GM12878 (cell line): ENCODE data around the gene IGF2R.

Experiments
- HCFC1 ChIP-seq: fragments of 150-350 bp; IDR thresholded peaks from 2 replicates; pipeline ENCODE4 v1.6.1; 2014; ENCODE audit warnings: low read length
- POLR2A ChIP-seq: IDR thresholded peaks from 2 replicates; pipeline ENCODE4 v1.6.1; 2011; ENCODE audit warnings: low read depth, mild to moderate bottlenecking, low read length
- TAF1 ChIP-seq: IDR thresholded peaks from 2 replicates; pipeline ENCODE4 v1.6.1; 2011; ENCODE audit warnings: mild to moderate bottlenecking, low read depth, low read length, borderline replicate concordance
- YY1 ChIP-seq: IDR thresholded peaks from 2 replicates; pipeline ENCODE4 v1.6.1; 2011; ENCODE audit warnings: low read depth, mild to moderate bottlenecking, low read length
- TF ChIP-seq, protein P1 (sequence below), 3 experiments: IDR thresholded peaks in 2 of 3; conservative IDR thresholded peaks in 1 of 3; 2 replicates each; pipeline ENCODE4 v1.5.1; 2011; ENCODE audit warnings: low read depth in 3 of 3, low read length in 3 of 3, mild to moderate bottlenecking in 3 of 3, control low read depth in 2 of 3, moderate library complexity in 2 of 3, inconsistent platforms in 1 of 3, mixed read lengths in 1 of 3; ENCODE audit not compliant: control insufficient read depth in 2 of 3, insufficient read depth in 1 of 3; ENCODE audit errors: extremely low read depth in 1 of 3

DNA sequence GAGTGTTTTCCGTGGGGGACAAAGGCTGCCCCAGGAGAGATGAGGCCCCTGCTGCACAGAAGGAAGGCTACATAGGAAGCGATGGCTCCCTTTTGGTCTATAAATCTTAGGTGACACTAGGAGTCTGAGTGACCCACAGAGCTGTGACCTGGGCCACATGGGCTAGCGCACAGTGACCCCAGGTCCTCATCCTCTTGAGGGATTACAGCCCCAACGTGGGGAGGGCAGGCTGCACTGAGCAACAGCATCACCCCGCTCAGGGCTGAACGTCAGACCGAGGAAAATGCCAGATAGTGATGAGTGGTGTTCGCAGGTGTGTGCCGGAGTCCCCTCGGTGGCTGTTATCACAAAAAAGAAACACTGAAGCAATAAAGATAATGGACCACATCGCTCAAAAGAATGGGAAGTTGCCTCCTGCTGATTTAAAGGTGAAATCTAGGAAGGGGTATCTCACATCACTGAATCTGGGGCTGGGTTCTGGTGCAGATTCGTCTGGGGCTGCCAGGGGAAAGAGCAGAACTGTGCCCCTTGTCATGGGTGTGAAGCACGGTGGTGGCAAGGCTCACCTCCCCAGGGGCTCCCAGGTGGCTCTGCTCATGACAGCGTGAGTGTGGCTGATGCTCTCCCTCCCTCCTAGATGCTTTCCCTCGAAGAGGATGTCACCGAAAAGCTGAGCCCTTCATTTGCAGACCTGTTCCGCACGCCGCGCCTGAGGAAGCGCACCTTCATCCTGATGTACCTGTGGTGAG lies 167.2 kb downstream of the IGF2R start:
- TF ChIP-seq, protein P1, sequence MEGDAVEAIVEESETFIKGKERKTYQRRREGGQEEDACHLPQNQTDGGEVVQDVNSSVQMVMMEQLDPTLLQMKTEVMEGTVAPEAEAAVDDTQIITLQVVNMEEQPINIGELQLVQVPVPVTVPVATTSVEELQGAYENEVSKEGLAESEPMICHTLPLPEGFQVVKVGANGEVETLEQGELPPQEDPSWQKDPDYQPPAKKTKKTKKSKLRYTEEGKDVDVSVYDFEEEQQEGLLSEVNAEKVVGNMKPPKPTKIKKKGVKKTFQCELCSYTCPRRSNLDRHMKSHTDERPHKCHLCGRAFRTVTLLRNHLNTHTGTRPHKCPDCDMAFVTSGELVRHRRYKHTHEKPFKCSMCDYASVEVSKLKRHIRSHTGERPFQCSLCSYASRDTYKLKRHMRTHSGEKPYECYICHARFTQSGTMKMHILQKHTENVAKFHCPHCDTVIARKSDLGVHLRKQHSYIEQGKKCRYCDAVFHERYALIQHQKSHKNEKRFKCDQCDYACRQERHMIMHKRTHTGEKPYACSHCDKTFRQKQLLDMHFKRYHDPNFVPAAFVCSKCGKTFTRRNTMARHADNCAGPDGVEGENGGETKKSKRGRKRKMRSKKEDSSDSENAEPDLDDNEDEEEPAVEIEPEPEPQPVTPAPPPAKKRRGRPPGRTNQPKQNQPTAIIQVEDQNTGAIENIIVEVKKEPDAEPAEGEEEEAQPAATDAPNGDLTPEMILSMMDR (IDR thresholded peaks at IDR 0.05 in 2 of 3, conservative IDR thresholded peaks at IDR 0.05 in 1 of 3; ENCODE audit: control insufficient read depth in 2 of 3, extremely low read depth in 1 of 3, insufficient read depth in 1 of 3, low read depth in 3 of 3, low read length in 3 of 3) = no peak
- no peak for TF ChIP-seq YY1
- no peak for TF ChIP-seq POLR2A
- no peak for TF ChIP-seq TAF1
- no peak for TF ChIP-seq HCFC1
